ENCODE results near the gene FBXW5. TPM values are rescaled to one million over a fixed set of nuclear protein-coding genes. Genes with fewer than 3 reads are reported as not detected.

The FBXW5 gene
- total RNA-seq, 1 donor, result 157 TPM

GRCh38 chr9:136969150-136969549, 24.6 kb upstream of the FBXW5 start:
- no peak overlapping the region for H2AFZ ChIP-seq (ENCODE audit: low read length)
- no peaks in the 10 kb centered on the region for H4K20me1 ChIP-seq (ENCODE audit: insufficient read depth, low read length)
- no peak overlapping the region for H3K4me2 ChIP-seq (ENCODE audit: insufficient read depth, low read length)
- no peaks in the 10 kb centered on the region for H3K79me2 ChIP-seq (ENCODE audit: insufficient read depth, low read length)
- no peak for TF ChIP-seq CTCF (IDR thresholded peaks at IDR 0.05; ENCODE audit: extremely low read depth, low read depth, low read length)
- H3K27me3 ChIP-seq (ENCODE audit: insufficient read depth, low read length), result peaks cover 2% of the 10 kb centered on the region
- H3K4me3 ChIP-seq (ENCODE audit: insufficient read depth, low read length), result no peak overlapping the region
- DNase-seq (ENCODE audit: insufficient read length, low spot score, missing footprints), result no peak
- H3K36me3 ChIP-seq (ENCODE audit: insufficient read depth, low read length), result no peaks in the 10 kb centered on the region
- H3K4me1 ChIP-seq (ENCODE audit: insufficient read depth, low read length), result no peaks in the 10 kb centered on the region
- no peak overlapping the region for H3K27ac ChIP-seq (ENCODE audit: low read depth, low read length)
- H3K9me3 ChIP-seq (ENCODE audit: low read depth, low read length), result no peaks in the 10 kb centered on the region

GRCh38 chr9:136968333-136969127, 24.0 kb upstream of the FBXW5 start:
- DNase-seq (ENCODE audit: insufficient read length, low spot score, missing footprints), result no peak
- peaks cover 2% of the 10 kb centered on the region for H3K27me3 ChIP-seq (ENCODE audit: insufficient read depth, low read length)
- TF ChIP-seq CTCF (IDR thresholded peaks at IDR 0.05; ENCODE audit: extremely low read depth, low read depth, low read length), result no peak
- no peaks in the 10 kb centered on the region for H3K4me1 ChIP-seq (ENCODE audit: insufficient read depth, low read length)
- no peaks in the 10 kb centered on the region for H3K9me3 ChIP-seq (ENCODE audit: low read depth, low read length)
- no peak overlapping the region for H3K27ac ChIP-seq (ENCODE audit: low read depth, low read length)
- H3K79me2 ChIP-seq (ENCODE audit: insufficient read depth, low read length), result no peaks in the 10 kb centered on the region
- H2AFZ ChIP-seq (ENCODE audit: low read length), result no peak overlapping the region
- H4K20me1 ChIP-seq (ENCODE audit: insufficient read depth, low read length), result no peaks in the 10 kb centered on the region
- no peak overlapping the region for H3K4me2 ChIP-seq (ENCODE audit: insufficient read depth, low read length)
- H3K36me3 ChIP-seq (ENCODE audit: insufficient read depth, low read length), result no peaks in the 10 kb centered on the region
- no peak overlapping the region for H3K4me3 ChIP-seq (ENCODE audit: insufficient read depth, low read length)

GRCh38 chr9:136965771-136966484, 21.4 kb upstream of the FBXW5 start:
- no peak for TF ChIP-seq CTCF (IDR thresholded peaks at IDR 0.05; ENCODE audit: extremely low read depth, low read depth, low read length)
- Histone ChIP-seq H2AFZ (ENCODE audit: low read length) (no peak overlapping the region), H3K4me3 (ENCODE audit: insufficient read depth, low read length) (no peak overlapping the region), H3K4me1 (ENCODE audit: insufficient read depth, low read length) (no peaks in the 10 kb centered on the region), H3K27me3 (ENCODE audit: insufficient read depth, low read length) (peaks cover 2% of the 10 kb centered on the region), H3K9me3 (ENCODE audit: low read depth, low read length) (no peaks in the 10 kb centered on the region), H3K79me2 (ENCODE audit: insufficient read depth, low read length) (no peaks in the 10 kb centered on the region), H3K4me2 (ENCODE audit: insufficient read depth, low read length) (peak overlapping the region; percentile 58), H4K20me1 (ENCODE audit: insufficient read depth, low read length) (no peaks in the 10 kb centered on the region), H3K27ac (ENCODE audit: low read depth, low read length) (no peak overlapping the region), H3K36me3 (ENCODE audit: insufficient read depth, low read length) (no peaks in the 10 kb centered on the region)
- DNase-seq (ENCODE audit: insufficient read length, low spot score, missing footprints), result peak; percentile 93

GRCh38 chr9:136964833-136965422, 20.4 kb upstream of the FBXW5 start:
- no peak for DNase-seq (ENCODE audit: insufficient read length, low spot score, missing footprints)
- Histone ChIP-seq H2AFZ (ENCODE audit: low read length) (no peak overlapping the region), H3K36me3 (ENCODE audit: insufficient read depth, low read length) (no peaks in the 10 kb centered on the region), H3K27ac (ENCODE audit: low read depth, low read length) (no peak overlapping the region), H3K79me2 (ENCODE audit: insufficient read depth, low read length) (no peaks in the 10 kb centered on the region), H3K9me3 (ENCODE audit: low read depth, low read length) (no peaks in the 10 kb centered on the region), H3K4me2 (ENCODE audit: insufficient read depth, low read length) (no peak overlapping the region), H4K20me1 (ENCODE audit: insufficient read depth, low read length) (no peaks in the 10 kb centered on the region), H3K27me3 (ENCODE audit: insufficient read depth, low read length) (peaks cover 2% of the 10 kb centered on the region), H3K4me3 (ENCODE audit: insufficient read depth, low read length) (no peak overlapping the region), H3K4me1 (ENCODE audit: insufficient read depth, low read length) (no peaks in the 10 kb centered on the region)
- no peak for TF ChIP-seq CTCF (IDR thresholded peaks at IDR 0.05; ENCODE audit: extremely low read depth, low read depth, low read length)

Measured in osteoblast (primary cell).